ENCODE results near the gene OXGR1.

The OXGR1 gene

GRCh38 chr13:97004886-97005285 is 10.6 kb upstream of the OXGR1 start:
- no peak for DNase-seq (ENCODE audit: low read depth)
- TF ChIP-seq CTCF (conservative IDR thresholded peaks at IDR 0.05; ENCODE audit: control insufficient read depth, insufficient read depth, low read depth, low read length): no peak
- H3K4me3 ChIP-seq (ENCODE audit: control insufficient read depth, low read depth, low read length): no peak overlapping the region

- no peak for TF ChIP-seq CTCF (conservative IDR thresholded peaks at IDR 0.05; ENCODE audit: control insufficient read depth, insufficient read depth, low read depth, low read length)
- peak; percentile 61 for DNase-seq (ENCODE audit: low read depth)
- no peak overlapping the region for H3K4me3 ChIP-seq (ENCODE audit: control insufficient read depth, low read depth, low read length)
Observed at GRCh38 chr13:97004096-97004876, 10.0 kb upstream of the OXGR1 start.

- H3K4me3 ChIP-seq (ENCODE audit: control insufficient read depth, low read depth, low read length): no peak overlapping the region
- no peak for TF ChIP-seq CTCF (conservative IDR thresholded peaks at IDR 0.05; ENCODE audit: control insufficient read depth, insufficient read depth, low read depth, low read length)
- DNase-seq (ENCODE audit: low read depth): peak; percentile 49
Observed at GRCh38 chr13:97003071-97003470, 8.8 kb upstream of the OXGR1 start.

GRCh38 chr13:97002581-97002980 is 8.3 kb upstream of the OXGR1 start:
- TF ChIP-seq CTCF (conservative IDR thresholded peaks at IDR 0.05; ENCODE audit: control insufficient read depth, insufficient read depth, low read depth, low read length): no peak
- no peak overlapping the region for H3K4me3 ChIP-seq (ENCODE audit: control insufficient read depth, low read depth, low read length)
- no peak for DNase-seq (ENCODE audit: low read depth)

GRCh38 chr13:97001636-97002035 is 7.4 kb upstream of the OXGR1 start:
- no peak for TF ChIP-seq CTCF (conservative IDR thresholded peaks at IDR 0.05; ENCODE audit: control insufficient read depth, insufficient read depth, low read depth, low read length)
- no peak for DNase-seq (ENCODE audit: low read depth)
- H3K4me3 ChIP-seq (ENCODE audit: control insufficient read depth, low read depth, low read length): no peak overlapping the region

GRCh38 chr13:97000295-97000925 is 6.1 kb upstream of the OXGR1 start:
- H3K4me3 ChIP-seq (ENCODE audit: control insufficient read depth, low read depth, low read length): no peak overlapping the region
- TF ChIP-seq CTCF (conservative IDR thresholded peaks at IDR 0.05; ENCODE audit: control insufficient read depth, insufficient read depth, low read depth, low read length): no peak
- DNase-seq (ENCODE audit: low read depth): peak; percentile 77
